ENCODE results near the gene PRPF4. TPM values are rescaled to one million over a fixed set of nuclear protein-coding genes. Genes with fewer than 3 reads are reported as not detected.

The PRPF4 gene
- total RNA-seq, 2 donors from 2014 or later = 35.7 to 36.0 TPM

DNA sequence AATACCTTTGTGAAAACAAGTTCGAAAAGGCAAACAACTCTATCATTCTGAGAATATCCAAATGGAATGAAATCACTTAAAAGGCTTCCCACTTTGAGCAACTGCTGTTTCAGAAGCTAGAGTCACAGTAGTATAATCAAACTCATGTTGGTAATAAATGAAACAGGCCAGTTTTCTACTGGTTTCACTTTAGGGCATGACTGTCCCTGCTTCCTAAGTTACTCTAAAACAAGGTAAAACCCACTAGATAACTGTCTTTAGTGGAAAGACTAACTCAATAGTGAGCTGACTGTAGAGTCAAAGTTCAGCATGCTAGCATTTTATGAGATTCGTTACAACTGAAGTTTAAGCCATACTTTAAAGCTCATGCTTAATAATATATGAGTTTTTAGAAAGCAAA lies 6.1 kb upstream of the PRPF4 start:
- H3K27ac ChIP-seq (ENCODE audit: low read depth, low read length) = no peak overlapping the region
- H3K9me3 ChIP-seq (ENCODE audit: control insufficient read depth, low read length) = no peaks in the 10 kb centered on the region
- Mint-ChIP-seq H3K4me1 (peaks cover 4% of the 10 kb centered on the region), H3K27ac (no peak overlapping the region), H3K36me3 (ENCODE audit: low read depth) (peaks cover 49% of the 10 kb centered on the region), H3K4me3 (no peak overlapping the region), H3K27me3 (ENCODE audit: insufficient read depth) (no peaks in the 10 kb centered on the region), H3K9me3 (no peaks in the 10 kb centered on the region)
- H3K9ac ChIP-seq (ENCODE audit: extremely low read depth, low read length, poor library complexity, severe bottlenecking) = no peak overlapping the region
- WGBS, 2 experiments (ENCODE audit: insufficient coverage in 1 of 2, insufficient read length in 1 of 2) = 92 to 93% methylated on average over 2 of the region's 2 CpGs
- H3K36me3 ChIP-seq (ENCODE audit: control insufficient read depth, insufficient read depth, low read length) = peaks cover 54% of the 10 kb centered on the region
- H3K4me1 ChIP-seq (ENCODE audit: control insufficient read depth, insufficient read depth, low read length) = no peaks in the 10 kb centered on the region
- H3K4me3 ChIP-seq (ENCODE audit: low read length) = no peak overlapping the region
- DNase-seq = no peak
- TF ChIP-seq, protein P1, sequence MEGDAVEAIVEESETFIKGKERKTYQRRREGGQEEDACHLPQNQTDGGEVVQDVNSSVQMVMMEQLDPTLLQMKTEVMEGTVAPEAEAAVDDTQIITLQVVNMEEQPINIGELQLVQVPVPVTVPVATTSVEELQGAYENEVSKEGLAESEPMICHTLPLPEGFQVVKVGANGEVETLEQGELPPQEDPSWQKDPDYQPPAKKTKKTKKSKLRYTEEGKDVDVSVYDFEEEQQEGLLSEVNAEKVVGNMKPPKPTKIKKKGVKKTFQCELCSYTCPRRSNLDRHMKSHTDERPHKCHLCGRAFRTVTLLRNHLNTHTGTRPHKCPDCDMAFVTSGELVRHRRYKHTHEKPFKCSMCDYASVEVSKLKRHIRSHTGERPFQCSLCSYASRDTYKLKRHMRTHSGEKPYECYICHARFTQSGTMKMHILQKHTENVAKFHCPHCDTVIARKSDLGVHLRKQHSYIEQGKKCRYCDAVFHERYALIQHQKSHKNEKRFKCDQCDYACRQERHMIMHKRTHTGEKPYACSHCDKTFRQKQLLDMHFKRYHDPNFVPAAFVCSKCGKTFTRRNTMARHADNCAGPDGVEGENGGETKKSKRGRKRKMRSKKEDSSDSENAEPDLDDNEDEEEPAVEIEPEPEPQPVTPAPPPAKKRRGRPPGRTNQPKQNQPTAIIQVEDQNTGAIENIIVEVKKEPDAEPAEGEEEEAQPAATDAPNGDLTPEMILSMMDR (conservative IDR thresholded peaks at IDR 0.05) = no peak
- no peaks in the 10 kb centered on the region for H3K27me3 ChIP-seq (ENCODE audit: control insufficient read depth, insufficient read depth, low read length, poor library complexity, severe bottlenecking)

- Mint-ChIP-seq H3K4me3 (no peak overlapping the region), H3K36me3 (ENCODE audit: low read depth) (peaks cover 48% of the 10 kb centered on the region), H3K9me3 (no peaks in the 10 kb centered on the region), H3K4me1 (peaks cover 4% of the 10 kb centered on the region), H3K27ac (no peak overlapping the region), H3K27me3 (ENCODE audit: insufficient read depth) (no peaks in the 10 kb centered on the region)
- Histone ChIP-seq H3K27ac (ENCODE audit: low read depth, low read length) (no peak overlapping the region), H3K9me3 (ENCODE audit: control insufficient read depth, low read length) (no peaks in the 10 kb centered on the region), H3K4me1 (ENCODE audit: control insufficient read depth, insufficient read depth, low read length) (no peaks in the 10 kb centered on the region), H3K4me3 (ENCODE audit: low read length) (no peak overlapping the region), H3K36me3 (ENCODE audit: control insufficient read depth, insufficient read depth, low read length) (peaks cover 54% of the 10 kb centered on the region), H3K9ac (ENCODE audit: extremely low read depth, low read length, poor library complexity, severe bottlenecking) (no peak overlapping the region), H3K27me3 (ENCODE audit: control insufficient read depth, insufficient read depth, low read length, poor library complexity, severe bottlenecking) (no peaks in the 10 kb centered on the region)
- 84 to 100% methylated on average over 1 to 2 of the region's 2 CpGs for WGBS, 2 experiments (ENCODE audit: insufficient coverage in 1 of 2, insufficient read length in 1 of 2)
- DNase-seq = no peak
- TF ChIP-seq, protein P1 (conservative IDR thresholded peaks at IDR 0.05) = no peak
Measured at GRCh38 chr9:113269871-113270270, 5.6 kb upstream of the PRPF4 start.

DNA sequence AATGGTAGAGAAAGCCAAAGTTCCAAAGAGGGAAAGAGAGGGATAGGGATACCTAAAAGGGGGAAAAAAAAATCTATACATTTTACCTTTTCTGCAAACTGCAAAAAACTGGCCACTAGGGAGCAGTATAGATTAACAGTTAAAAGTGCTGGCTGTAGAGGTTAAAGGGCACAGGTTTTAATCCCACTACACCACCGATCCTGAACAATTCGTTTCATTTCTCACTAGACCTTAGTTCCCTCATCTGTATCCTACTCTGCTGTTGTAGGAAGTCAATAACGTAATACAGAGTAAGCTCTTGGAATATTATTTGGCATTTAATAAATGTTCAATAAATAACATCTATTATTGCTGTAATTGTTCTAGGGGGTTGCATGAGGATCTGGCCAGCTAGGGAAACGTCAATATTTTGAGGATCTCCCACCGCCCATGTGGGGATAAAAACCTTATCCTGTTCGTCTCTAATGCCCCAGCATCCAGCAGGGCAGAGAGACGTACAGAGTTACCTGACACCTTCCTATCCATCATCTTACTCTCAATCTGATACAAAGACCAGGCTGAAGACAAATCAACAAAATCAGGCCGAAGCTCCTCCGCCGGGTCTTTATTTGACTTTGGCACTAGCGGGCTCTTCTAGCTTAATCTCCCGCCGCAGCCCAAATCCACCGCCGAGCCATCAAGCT lies 843 bp upstream of the PRPF4 start:
- H3K27ac Mint-ChIP-seq = peak overlapping the region; percentile 48
- no peak for DNase-seq
- H3K36me3 ChIP-seq (ENCODE audit: control insufficient read depth, insufficient read depth, low read length) = peaks cover 60% of the 10 kb centered on the region
- H3K9ac ChIP-seq (ENCODE audit: extremely low read depth, low read length, poor library complexity, severe bottlenecking) = peak overlapping the region; percentile 85
- no peaks in the 10 kb centered on the region for H3K27me3 Mint-ChIP-seq (ENCODE audit: insufficient read depth)
- H3K9me3 ChIP-seq (ENCODE audit: control insufficient read depth, low read length) = no peaks in the 10 kb centered on the region
- H3K4me1 ChIP-seq (ENCODE audit: control insufficient read depth, insufficient read depth, low read length) = no peaks in the 10 kb centered on the region
- H3K27me3 ChIP-seq (ENCODE audit: control insufficient read depth, insufficient read depth, low read length, poor library complexity, severe bottlenecking) = no peaks in the 10 kb centered on the region
- TF ChIP-seq, protein P1 (conservative IDR thresholded peaks at IDR 0.05) = peak; percentile 86
- no peak overlapping the region for H3K4me3 Mint-ChIP-seq
- peaks cover 46% of the 10 kb centered on the region for H3K36me3 Mint-ChIP-seq (ENCODE audit: low read depth)
- H3K4me3 ChIP-seq (ENCODE audit: low read length) = peak overlapping the region; percentile 93
- H3K4me1 Mint-ChIP-seq = peaks cover 4% of the 10 kb centered on the region
- H3K27ac ChIP-seq (ENCODE audit: low read depth, low read length) = peak overlapping the region; percentile 77
- WGBS, 2 experiments (ENCODE audit: insufficient coverage in 1 of 2, insufficient read length in 1 of 2) = 0 to 1% methylated on average over 11 to 13 of the region's 15 CpGs
- H3K9me3 Mint-ChIP-seq = no peaks in the 10 kb centered on the region
